ENCODE data around the gene BMPER.

The BMPER gene

DNA sequence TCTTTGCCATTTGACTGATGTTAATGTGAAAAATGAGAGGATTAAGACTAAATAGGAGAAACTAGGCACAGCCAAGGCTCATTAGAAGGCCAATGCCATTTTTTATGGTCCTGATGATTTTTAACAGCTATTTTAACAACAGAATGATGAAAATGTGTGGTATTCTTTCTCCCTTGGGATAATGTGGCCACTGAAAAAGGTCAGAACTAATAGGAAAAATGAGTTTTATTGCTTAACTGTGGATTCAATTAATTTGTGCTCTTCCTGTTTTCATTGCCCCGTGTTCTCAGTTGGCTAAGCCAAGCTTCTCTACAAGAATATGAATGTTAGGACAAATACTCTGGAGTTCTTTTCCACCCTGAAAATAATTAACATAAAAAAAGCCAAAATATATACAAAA lies 56.6 kb downstream of the BMPER start:
- Mint-ChIP-seq H3K4me1 (ENCODE audit: low read depth) (no peaks in the 10 kb centered on the region), H3K4me3 (no peak overlapping the region), H3K36me3 (ENCODE audit: low read depth) (no peaks in the 10 kb centered on the region), H3K9me3 (no peaks in the 10 kb centered on the region), H3K27me3 (peaks cover 13% of the 10 kb centered on the region), H3K27ac (no peak overlapping the region)

DNA sequence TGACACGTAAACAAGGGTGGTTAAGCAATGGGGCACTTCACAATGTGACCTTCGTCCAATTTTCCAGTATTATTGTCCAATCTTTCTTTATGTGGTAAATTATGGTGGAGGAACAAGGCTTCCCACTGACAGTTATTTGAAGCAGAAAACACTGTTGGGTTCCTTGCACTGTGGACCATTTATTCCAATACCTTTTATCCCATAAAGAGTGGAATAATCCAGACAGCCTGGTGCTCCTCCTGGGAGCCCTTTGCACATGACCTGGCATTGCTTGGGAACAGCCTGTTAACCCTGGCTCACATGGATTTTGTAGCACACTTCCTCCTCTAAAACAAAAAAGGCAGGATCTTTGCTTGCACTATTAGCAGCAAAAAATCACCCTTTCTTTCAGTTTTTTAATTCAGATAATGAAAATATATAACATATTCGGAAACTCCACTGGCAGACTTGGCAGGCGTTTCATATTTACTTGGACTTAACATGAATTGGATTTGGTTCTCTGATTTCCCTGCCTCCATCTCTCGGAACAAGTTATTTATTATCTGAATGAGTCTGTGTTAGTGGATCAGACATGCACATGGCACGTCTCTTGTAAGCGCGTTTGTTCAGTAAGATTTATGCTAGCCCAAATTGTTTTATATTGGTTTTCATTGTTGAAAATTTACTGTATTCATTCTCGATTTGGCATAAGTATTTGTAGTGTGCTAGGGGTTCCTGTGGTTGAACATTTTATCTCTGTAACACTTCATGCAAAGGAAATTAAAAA lies 59.3 kb downstream of the BMPER start:
- H3K4me3 Mint-ChIP-seq, result no peak overlapping the region
- no peaks in the 10 kb centered on the region for H3K4me1 Mint-ChIP-seq (ENCODE audit: low read depth)
- peaks cover 9% of the 10 kb centered on the region for H3K27me3 Mint-ChIP-seq
- no peaks in the 10 kb centered on the region for H3K36me3 Mint-ChIP-seq (ENCODE audit: low read depth)
- no peaks in the 10 kb centered on the region for H3K9me3 Mint-ChIP-seq
- H3K27ac Mint-ChIP-seq, result no peak overlapping the region

DNA sequence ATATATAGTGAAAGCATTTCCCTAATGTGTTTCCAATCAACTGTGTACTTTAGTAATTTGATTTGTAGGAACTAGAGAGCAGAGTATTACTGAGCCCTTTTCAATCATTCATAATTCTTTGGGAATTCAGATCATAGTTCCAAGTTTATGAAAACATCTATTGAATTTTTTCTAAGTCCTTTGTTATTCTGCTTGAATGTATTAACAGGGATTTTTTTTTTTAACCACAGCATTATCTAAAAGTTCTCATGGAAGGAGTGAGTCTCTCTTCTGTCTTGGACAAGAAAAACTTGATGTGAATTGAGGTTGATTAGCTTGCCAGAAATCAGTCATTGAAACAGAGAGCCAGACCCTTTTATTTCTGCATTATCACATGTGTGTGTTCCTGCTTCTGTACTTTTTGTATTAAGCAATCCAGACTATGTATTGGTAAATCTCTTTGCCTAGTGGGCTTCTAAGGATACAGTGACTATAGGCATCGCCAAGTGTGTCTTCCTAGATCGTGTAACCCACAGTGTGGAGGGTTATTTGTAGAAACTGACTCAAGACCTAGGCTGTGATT lies 59.9 kb downstream of the BMPER start:
- peaks cover 9% of the 10 kb centered on the region for H3K27me3 Mint-ChIP-seq

DNA sequence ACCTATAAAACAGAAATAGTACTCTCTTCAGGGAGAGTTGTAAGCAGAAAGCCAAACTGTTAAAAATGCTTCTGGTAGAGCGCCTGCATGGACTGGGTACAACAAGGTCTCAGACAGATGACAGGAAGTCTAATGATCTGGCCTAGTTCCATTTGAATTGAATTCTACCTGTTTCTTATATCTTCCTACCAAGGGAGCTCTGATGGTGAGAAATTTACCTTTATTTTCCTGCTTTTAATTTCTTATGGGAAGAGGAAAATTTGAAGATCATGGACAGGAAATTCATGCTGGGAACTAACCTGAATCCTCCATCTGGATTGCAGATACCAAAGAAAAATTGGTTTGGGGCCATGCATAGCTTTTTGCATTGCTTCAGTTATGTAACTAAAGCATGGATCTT lies 63.3 kb downstream of the BMPER start:
- no peaks in the 10 kb centered on the region for H3K36me3 Mint-ChIP-seq (ENCODE audit: low read depth)
- no peaks in the 10 kb centered on the region for H3K4me1 Mint-ChIP-seq (ENCODE audit: low read depth)
- H3K27ac Mint-ChIP-seq, result no peak overlapping the region
- H3K27me3 Mint-ChIP-seq, result no peaks in the 10 kb centered on the region
- no peak overlapping the region for H3K4me3 Mint-ChIP-seq
- no peaks in the 10 kb centered on the region for H3K9me3 Mint-ChIP-seq

More for the DNA sequence above, 59.9 kb downstream of the BMPER start:
- H3K27ac Mint-ChIP-seq, result no peak overlapping the region
- H3K9me3 Mint-ChIP-seq, result no peaks in the 10 kb centered on the region
- H3K4me3 Mint-ChIP-seq, result no peak overlapping the region
- H3K4me1 Mint-ChIP-seq (ENCODE audit: low read depth), result no peaks in the 10 kb centered on the region
- H3K36me3 Mint-ChIP-seq (ENCODE audit: low read depth), result no peaks in the 10 kb centered on the region

DNA sequence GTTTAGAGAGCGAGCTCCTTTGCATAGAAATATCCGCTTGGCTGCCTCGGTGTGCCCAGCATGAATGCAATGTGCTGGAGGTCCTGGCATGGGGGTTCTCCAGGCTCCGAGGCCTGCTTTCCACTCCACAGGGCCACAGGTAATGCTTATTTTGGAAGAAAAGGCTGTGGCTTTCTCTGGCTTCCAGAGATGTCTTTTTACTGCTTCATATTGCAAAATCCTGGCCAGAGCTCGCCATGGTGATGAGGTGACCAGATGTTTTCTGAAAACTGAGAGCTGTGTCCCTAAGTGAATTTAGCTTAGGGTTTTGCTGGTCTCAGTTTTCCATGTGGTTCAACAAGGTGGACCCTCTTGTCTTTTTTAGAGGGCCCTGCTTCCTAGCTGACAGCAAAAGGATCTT lies 65.2 kb downstream of the BMPER start:
- Mint-ChIP-seq H3K36me3 (ENCODE audit: low read depth) (no peaks in the 10 kb centered on the region), H3K27ac (no peak overlapping the region), H3K27me3 (no peaks in the 10 kb centered on the region), H3K4me3 (no peak overlapping the region), H3K9me3 (no peaks in the 10 kb centered on the region), H3K4me1 (ENCODE audit: low read depth) (no peaks in the 10 kb centered on the region)

DNA sequence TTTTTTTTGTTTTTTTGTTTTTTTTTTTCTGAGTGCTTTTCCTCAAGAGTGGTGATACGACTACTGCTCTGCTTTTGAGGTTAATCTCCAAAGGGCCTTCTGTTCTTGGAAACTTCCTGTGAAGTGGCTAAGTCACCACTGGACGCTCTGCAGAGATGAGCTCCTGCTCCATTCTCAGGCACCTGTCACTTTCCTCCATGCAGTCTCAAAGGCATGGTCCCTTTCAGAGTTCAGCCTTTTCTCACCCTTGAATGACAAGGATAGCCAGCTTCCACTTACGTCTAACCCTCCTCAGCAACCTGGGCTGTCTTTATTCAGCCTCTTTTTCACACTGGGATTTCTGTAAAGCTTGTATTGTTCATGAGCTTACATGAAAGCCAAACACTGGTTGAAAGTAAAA lies 65.8 kb downstream of the BMPER start:
- no peaks in the 10 kb centered on the region for H3K4me1 Mint-ChIP-seq (ENCODE audit: low read depth)
- H3K4me3 Mint-ChIP-seq, result no peak overlapping the region
- H3K27me3 Mint-ChIP-seq, result no peaks in the 10 kb centered on the region
- no peak overlapping the region for H3K27ac Mint-ChIP-seq
- no peaks in the 10 kb centered on the region for H3K36me3 Mint-ChIP-seq (ENCODE audit: low read depth)
- H3K9me3 Mint-ChIP-seq, result no peaks in the 10 kb centered on the region

DNA sequence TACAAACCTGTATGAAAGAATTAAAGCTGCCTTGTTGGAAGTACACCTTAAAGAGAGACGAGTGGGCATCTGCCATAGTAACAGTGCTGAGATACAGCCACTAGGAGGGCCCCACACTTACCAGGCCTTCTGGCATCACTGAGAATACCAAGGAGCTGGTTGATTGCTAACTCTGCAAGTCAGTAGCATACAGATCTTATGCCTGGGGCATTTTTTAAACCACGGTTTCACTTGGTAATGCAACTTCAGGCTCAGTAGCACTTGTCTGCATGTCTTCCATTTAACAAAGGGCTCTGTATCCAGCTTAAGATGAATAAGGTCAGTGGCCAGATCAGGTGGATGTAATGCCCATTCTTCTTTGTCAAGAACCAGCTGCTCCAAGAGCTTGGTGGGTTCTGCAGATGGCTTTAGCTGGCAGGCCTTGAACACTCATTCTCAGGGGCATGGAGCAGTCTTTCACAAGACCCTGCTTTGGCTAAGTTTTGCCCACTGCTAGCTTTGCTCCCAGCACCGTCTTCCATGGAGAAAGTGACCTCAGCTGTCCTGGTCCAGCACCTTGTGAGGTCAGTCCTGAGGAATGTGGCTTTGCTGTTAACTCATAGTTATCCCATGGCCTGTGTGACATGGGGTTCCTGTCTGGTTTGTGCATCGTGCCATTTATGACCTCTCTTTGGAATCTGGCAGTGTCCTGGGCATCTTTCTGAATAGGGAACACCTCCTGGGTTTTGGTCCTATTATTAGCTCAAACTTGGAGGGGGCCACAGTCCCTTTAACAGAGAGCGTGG lies 68.1 kb downstream of the BMPER start:
- H3K4me1 Mint-ChIP-seq (ENCODE audit: low read depth), result no peaks in the 10 kb centered on the region
- H3K4me3 Mint-ChIP-seq, result no peak overlapping the region
- no peaks in the 10 kb centered on the region for H3K9me3 Mint-ChIP-seq
- no peak overlapping the region for H3K27ac Mint-ChIP-seq
- no peaks in the 10 kb centered on the region for H3K36me3 Mint-ChIP-seq (ENCODE audit: low read depth)
- peaks cover 6% of the 10 kb centered on the region for H3K27me3 Mint-ChIP-seq

DNA sequence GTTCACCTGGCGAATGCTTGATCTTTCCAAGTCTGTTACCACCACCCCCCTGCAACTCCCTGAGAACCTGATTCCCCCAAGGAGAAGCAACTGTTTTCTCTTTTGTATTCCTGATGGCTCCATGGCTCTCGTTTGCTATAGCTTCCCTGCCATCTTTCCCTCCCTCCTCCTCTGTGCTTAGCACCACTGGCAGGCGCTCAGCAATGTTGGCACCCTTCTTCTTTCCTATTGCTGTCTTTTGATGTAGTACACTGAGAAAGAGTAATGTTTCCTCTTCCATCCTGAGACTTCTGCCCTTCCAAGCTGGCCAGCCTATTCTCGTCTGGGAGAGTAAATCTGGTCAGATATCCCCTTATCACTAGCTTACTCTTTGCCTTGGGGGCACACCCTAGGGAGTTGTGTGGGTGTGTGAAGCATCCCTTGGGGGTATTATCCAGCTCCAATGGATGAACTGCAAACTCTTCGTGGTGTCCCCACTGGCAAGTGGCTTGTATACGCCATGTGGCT lies 74.0 kb downstream of the BMPER start:
- no peak overlapping the region for H3K4me3 Mint-ChIP-seq
- no peaks in the 10 kb centered on the region for H3K4me1 Mint-ChIP-seq (ENCODE audit: low read depth)
- H3K27me3 Mint-ChIP-seq, result peaks cover 10% of the 10 kb centered on the region
- H3K36me3 Mint-ChIP-seq (ENCODE audit: low read depth), result no peaks in the 10 kb centered on the region
- no peaks in the 10 kb centered on the region for H3K9me3 Mint-ChIP-seq
- H3K27ac Mint-ChIP-seq, result no peak overlapping the region

DNA sequence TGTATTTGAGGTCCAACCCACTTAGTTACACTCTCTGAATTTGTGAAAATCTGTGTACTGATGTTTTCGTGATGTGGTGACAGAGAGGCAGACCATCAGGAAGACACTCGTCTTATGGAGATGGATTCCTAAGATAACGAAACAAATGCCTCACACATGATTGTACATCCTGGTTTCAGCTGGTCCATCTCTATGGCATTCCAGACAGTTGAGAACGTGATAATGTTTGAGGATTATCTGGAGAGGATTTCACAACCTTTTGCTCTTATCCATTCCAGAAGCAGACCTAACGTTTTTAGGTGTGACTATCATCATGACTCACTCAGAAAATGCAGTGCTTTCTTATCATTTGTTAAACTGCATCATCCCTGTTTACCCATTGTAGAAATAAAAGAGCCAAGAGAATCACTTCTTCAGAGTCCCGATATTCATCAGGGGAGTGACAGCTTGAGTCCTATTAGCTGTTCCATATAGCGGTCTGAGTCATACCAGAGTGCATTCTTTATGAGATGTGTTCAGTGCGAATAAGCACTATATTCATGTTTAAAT lies 74.5 kb downstream of the BMPER start:
- Mint-ChIP-seq H3K27me3 (peaks cover 10% of the 10 kb centered on the region), H3K9me3 (no peaks in the 10 kb centered on the region), H3K4me3 (no peak overlapping the region), H3K4me1 (ENCODE audit: low read depth) (no peaks in the 10 kb centered on the region), H3K36me3 (ENCODE audit: low read depth) (no peaks in the 10 kb centered on the region), H3K27ac (no peak overlapping the region)

DNA sequence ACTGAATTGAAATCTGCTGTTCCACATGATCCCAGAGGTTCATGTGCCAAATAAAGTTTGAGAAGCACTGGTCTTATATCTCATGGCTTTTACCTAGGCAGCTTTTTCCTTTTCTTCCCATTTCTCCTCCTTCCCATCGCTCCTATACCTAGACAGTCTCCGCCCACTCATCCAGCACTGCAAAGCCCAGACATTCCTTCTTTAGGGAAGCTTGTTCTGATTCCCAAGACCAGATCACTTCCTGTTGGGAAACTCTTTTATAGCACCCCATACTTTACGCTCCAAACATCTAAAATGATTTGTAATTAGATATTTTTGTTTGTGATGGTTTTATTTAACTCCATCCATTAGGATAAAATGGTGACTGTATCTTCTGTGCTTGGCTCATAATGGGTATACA lies 75.9 kb downstream of the BMPER start:
- Mint-ChIP-seq H3K9me3 (no peaks in the 10 kb centered on the region), H3K27ac (no peak overlapping the region), H3K27me3 (peaks cover 12% of the 10 kb centered on the region), H3K4me3 (no peak overlapping the region), H3K4me1 (ENCODE audit: low read depth) (no peaks in the 10 kb centered on the region), H3K36me3 (ENCODE audit: low read depth) (no peaks in the 10 kb centered on the region)

DNA sequence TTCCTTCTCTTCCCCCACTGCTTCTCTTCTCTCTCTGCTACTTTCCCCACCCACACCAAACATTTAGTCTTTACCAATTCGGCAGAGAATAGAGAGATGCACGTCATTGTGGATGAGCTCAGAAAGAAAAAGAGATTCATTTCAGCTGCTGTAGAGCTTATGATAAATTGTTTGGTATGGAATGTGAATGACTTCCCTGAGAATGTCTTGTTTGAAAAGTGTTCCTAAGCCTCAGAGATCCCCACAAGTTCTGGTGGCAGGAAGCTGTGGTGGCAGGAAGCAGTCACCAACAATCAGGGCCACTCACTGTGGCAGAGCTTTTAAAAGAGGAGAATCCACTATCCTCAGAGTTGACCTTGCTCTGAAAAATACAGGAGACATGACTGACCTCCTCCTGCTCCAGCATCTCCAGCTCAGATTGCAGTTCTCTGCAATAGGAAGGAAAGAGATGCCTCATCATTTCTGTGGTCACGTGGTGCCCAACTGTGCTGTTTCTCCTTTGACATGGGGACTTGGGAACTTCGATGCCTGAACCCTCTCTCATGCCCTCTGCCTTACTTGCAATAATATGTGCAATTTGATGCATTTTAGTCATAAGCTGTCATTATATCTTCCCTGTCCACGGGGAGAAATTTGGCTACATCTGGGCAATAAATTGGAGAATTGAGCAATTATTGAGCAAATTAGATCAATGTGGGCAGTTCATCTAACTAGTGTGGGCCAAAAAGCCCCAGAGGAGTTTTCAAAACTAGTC lies 76.5 kb downstream of the BMPER start:
- H3K9me3 Mint-ChIP-seq, result no peaks in the 10 kb centered on the region
- H3K4me3 Mint-ChIP-seq, result no peak overlapping the region
- no peaks in the 10 kb centered on the region for H3K4me1 Mint-ChIP-seq (ENCODE audit: low read depth)
- no peaks in the 10 kb centered on the region for H3K36me3 Mint-ChIP-seq (ENCODE audit: low read depth)
- H3K27ac Mint-ChIP-seq, result no peak overlapping the region
- peaks cover 12% of the 10 kb centered on the region for H3K27me3 Mint-ChIP-seq

DNA sequence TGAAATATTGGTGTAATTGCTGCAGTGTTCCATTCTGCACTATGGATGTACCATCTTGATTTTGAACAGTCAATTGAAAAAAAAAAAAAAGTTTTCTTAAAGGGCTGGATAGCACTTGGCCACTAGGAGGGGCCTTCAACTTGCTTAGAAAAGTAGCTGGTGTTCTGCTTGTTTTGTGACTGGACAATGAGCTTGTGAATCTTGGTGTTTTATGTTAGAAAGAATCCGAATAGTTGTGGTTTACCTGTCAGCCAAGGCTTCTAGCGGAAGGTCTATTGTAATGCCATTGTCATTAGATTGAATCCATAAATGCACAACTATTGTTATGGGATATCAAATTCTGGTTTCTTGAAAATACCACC lies 77.1 kb downstream of the BMPER start:
- no peak overlapping the region for H3K4me3 Mint-ChIP-seq
- peaks cover 7% of the 10 kb centered on the region for H3K27me3 Mint-ChIP-seq
- no peaks in the 10 kb centered on the region for H3K4me1 Mint-ChIP-seq (ENCODE audit: low read depth)
- no peaks in the 10 kb centered on the region for H3K9me3 Mint-ChIP-seq
- no peak overlapping the region for H3K27ac Mint-ChIP-seq
- H3K36me3 Mint-ChIP-seq (ENCODE audit: low read depth), result no peaks in the 10 kb centered on the region

DNA sequence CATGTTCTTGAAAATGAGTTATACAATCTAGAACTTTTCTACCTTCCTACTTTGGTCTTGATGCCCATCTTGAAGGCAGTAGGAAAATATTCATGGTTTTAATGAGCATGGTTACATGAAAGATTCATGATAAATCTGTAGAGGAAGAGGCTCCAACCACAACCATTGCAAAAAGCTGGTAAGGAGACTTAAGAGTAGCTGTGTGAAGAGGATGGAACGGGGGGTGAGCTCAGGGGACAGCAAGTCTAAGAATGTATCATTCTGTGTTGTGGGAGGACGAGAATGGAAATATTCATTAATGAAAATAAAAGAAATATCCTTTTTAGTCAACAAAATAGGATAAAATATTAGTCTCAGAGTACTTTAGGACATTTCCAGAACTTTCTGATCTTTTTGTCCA lies 81.1 kb downstream of the BMPER start:
- Mint-ChIP-seq H3K4me3 (no peak overlapping the region), H3K36me3 (ENCODE audit: low read depth) (no peaks in the 10 kb centered on the region), H3K27ac (no peak overlapping the region), H3K27me3 (peaks cover 3% of the 10 kb centered on the region), H3K9me3 (no peaks in the 10 kb centered on the region), H3K4me1 (ENCODE audit: low read depth) (no peaks in the 10 kb centered on the region)

DNA sequence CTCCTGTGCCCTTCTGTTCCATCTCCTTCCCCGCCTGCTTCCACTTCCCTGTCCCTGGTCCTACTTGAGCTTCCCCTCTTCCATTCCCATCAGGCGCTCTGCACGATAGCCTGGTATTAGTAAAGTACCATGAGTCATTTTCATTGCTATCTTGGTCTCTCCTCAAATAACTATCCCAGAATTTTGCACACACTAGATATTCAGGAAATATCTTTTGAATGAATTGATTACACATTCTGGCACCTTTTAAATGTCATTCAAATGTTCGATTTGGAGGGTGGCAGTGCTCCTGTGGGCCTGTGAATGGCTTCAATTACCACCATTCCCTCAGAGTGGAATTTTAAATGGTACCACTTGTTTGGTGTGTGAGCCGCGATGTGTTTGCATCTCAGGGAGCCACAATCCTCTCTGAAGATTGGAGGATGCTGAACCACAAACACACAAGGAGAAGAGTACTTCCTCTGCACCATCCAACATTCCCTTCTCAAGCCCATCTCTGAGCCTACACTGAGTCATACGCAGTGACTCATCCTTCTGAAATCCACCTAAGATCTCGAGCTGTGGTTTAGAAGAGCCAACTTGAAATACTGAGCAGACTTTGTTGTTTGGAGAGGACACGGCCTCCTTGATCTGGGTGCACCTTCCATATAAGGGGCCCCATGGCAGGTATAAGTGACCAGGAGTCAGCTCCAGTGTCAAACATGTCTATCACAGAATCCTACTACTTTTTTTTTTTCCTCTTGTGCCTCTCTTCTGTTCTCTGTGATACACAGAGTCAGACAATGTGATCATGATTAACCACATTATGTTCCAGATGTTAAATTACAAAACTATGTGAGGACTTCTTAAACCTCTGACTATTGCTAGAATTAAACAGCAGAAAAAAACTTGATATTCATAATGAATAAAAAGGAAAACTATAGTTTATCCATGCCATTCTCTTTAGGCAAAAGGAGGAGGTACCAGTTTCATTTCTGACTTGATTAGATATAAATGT lies 81.9 kb downstream of the BMPER start:
- no peak overlapping the region for H3K4me3 Mint-ChIP-seq
- no peak overlapping the region for H3K27ac Mint-ChIP-seq
- H3K4me1 Mint-ChIP-seq (ENCODE audit: low read depth), result no peaks in the 10 kb centered on the region
- no peaks in the 10 kb centered on the region for H3K36me3 Mint-ChIP-seq (ENCODE audit: low read depth)
- peaks cover 3% of the 10 kb centered on the region for H3K27me3 Mint-ChIP-seq
- no peaks in the 10 kb centered on the region for H3K9me3 Mint-ChIP-seq
